Measurements from ENCODE around the gene REEP1. TPM values are rescaled to one million over a fixed set of nuclear protein-coding genes. Genes with fewer than 3 reads are reported as not detected.
A peak's percentile ranks its signal among the peaks of the same experiment; 100 is the strongest.

The REEP1 gene
- total and polyA plus RNA-seq, 9 of the 15 experiments (the other 6 are each of a cell fraction or from before 2014, with no cell fraction given), result 0.11 to 0.67 (median 0.13) TPM

- no peak for TF ChIP-seq SMAD1 (IDR thresholded peaks at IDR 0.05; ENCODE audit: low read depth, low read length, partially characterized antibody)
- TF ChIP-seq PPARD (CRISPR knock-in tag; IDR thresholded peaks at IDR 0.05), result no peak
- no peak for TF ChIP-seq FOXJ3 (CRISPR knock-in tag; IDR thresholded peaks at IDR 0.05)
- no peak for TF ChIP-seq ASH1L (IDR thresholded peaks at IDR 0.05; ENCODE audit: borderline replicate concordance, low read depth, partially characterized antibody)
- TF ChIP-seq MAX (CRISPR knock-in tag; IDR thresholded peaks at IDR 0.05), result no peak
- no peak for TF ChIP-seq ZNF134 (CRISPR knock-in tag; conservative IDR thresholded peaks at IDR 0.05)
- TF ChIP-seq ZBTB26 (CRISPR knock-in tag; IDR thresholded peaks at IDR 0.05), result no peak
- TF ChIP-seq CREB3 (tag; conservative IDR thresholded peaks at IDR 0.05; ENCODE audit: low read depth), result 0 out of 2 replicates have a peak, but pooled peaks have one; percentile 34
- TF ChIP-seq NR2C2 (CRISPR knock-in tag; IDR thresholded peaks at IDR 0.05), result no peak
- no peak for TF ChIP-seq NR2C2 (tag; IDR thresholded peaks at IDR 0.05)
- no peak for TF ChIP-seq SLC30A9 (CRISPR knock-in tag; IDR thresholded peaks at IDR 0.05)
- no peak for TF ChIP-seq IRF2 (CRISPR knock-in tag; IDR thresholded peaks at IDR 0.05)
- no peak for TF ChIP-seq KDM4B (IDR thresholded peaks at IDR 0.05; ENCODE audit: borderline replicate concordance in 2 of 2, low read depth in 1 of 2)
- TF ChIP-seq ZNF324 (CRISPR knock-in tag; IDR thresholded peaks at IDR 0.05), result no peak
- TF ChIP-seq NBN (IDR thresholded peaks at IDR 0.05; ENCODE audit: low read depth), result no peak
- TF ChIP-seq SREBF2 (CRISPR knock-in tag; IDR thresholded peaks at IDR 0.05), result no peak
- TF ChIP-seq CCNT2 (IDR thresholded peaks at IDR 0.05; ENCODE audit: borderline replicate concordance, extremely low read depth, insufficient read length, low read depth, low read length), result no peak
- peak; percentile 40 for TF ChIP-seq BRD9 (IDR thresholded peaks at IDR 0.05; ENCODE audit: low read depth, partially characterized antibody)
- TF ChIP-seq, protein P1, sequence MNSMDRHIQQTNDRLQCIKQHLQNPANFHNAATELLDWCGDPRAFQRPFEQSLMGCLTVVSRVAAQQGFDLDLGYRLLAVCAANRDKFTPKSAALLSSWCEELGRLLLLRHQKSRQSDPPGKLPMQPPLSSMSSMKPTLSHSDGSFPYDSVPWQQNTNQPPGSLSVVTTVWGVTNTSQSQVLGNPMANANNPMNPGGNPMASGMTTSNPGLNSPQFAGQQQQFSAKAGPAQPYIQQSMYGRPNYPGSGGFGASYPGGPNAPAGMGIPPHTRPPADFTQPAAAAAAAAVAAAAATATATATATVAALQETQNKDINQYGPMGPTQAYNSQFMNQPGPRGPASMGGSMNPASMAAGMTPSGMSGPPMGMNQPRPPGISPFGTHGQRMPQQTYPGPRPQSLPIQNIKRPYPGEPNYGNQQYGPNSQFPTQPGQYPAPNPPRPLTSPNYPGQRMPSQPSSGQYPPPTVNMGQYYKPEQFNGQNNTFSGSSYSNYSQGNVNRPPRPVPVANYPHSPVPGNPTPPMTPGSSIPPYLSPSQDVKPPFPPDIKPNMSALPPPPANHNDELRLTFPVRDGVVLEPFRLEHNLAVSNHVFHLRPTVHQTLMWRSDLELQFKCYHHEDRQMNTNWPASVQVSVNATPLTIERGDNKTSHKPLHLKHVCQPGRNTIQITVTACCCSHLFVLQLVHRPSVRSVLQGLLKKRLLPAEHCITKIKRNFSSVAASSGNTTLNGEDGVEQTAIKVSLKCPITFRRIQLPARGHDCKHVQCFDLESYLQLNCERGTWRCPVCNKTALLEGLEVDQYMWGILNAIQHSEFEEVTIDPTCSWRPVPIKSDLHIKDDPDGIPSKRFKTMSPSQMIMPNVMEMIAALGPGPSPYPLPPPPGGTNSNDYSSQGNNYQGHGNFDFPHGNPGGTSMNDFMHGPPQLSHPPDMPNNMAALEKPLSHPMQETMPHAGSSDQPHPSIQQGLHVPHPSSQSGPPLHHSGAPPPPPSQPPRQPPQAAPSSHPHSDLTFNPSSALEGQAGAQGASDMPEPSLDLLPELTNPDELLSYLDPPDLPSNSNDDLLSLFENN (IDR thresholded peaks at IDR 0.05; ENCODE audit: low read depth in 2 of 2, low read length in 2 of 2), result peak in 1 of 2 experiments; percentile 60; a peak in 1 of 4 replicates
- TF ChIP-seq ERF (CRISPR knock-in tag; IDR thresholded peaks at IDR 0.05), result no peak
- no peak for TF ChIP-seq NFE2L1 (tag; IDR thresholded peaks at IDR 0.05; ENCODE audit: borderline replicate concordance, low read depth)
- TF ChIP-seq HNRNPLL (IDR thresholded peaks at IDR 0.05; ENCODE audit: low read depth, low read length, poor library complexity, severe bottlenecking), result no peak
Observed at GRCh38 chr2:86201671-86202335, 135.6 kb downstream of the REEP1 start (continued).
